GM10248 (cell line): ENCODE results near the gene CDK5RAP3.

ENCODE experiments used
- CTCF ChIA-PET: fragments of 300-600 bp; sonication (Branson Sonifier 250); formaldehyde crosslinking; extraction: SDS; loops from one replicate; lab custom pipeline; 2021; ENCODE audit warnings: antibody characterized with exemption; lab: Yijun Ruan, JAX
- POLR2A ChIA-PET: fragments of 350-650 bp; sonication (Branson Sonifier 250); formaldehyde crosslinking; extraction: SDS; loops from one replicate; lab custom pipeline; 2020; ENCODE audit warnings: antibody characterized with exemption; lab: Yijun Ruan, JAX
- DNase-seq: peaks from one replicate; pipeline ENCODE4 v3.0.0; 2012; ENCODE audit errors: extremely low spot score
- TF ChIP-seq, protein P1 (sequence below): IDR thresholded peaks from 2 replicates; pipeline ENCODE4 v1.5.1; 2012; ENCODE audit warnings: mild to moderate bottlenecking, low read depth; ENCODE audit errors: extremely low read depth, missing control alignments, control extremely low read depth

The CDK5RAP3 gene

DNA sequence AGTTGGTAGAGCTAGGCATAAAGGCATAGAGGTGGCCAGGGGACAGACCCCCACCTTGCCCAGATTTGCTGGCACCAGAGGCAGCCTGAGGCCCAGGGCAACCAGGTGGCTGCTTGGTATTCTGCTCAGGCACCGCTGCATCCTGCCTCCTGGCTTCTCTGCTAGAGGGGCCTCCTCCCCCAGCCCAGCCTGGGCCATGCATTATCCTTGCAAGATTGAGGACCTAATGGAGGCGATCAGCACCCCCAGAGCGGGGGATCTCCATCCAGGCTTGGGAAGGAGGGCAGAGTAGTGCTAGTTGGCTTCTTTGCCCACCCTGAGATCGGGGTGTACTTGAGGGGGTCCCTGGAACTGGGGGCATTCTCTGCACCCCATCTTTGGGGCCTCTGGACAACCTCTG is 23.8 kb downstream of the CDK5RAP3 start:
- TF ChIP-seq, protein P1, sequence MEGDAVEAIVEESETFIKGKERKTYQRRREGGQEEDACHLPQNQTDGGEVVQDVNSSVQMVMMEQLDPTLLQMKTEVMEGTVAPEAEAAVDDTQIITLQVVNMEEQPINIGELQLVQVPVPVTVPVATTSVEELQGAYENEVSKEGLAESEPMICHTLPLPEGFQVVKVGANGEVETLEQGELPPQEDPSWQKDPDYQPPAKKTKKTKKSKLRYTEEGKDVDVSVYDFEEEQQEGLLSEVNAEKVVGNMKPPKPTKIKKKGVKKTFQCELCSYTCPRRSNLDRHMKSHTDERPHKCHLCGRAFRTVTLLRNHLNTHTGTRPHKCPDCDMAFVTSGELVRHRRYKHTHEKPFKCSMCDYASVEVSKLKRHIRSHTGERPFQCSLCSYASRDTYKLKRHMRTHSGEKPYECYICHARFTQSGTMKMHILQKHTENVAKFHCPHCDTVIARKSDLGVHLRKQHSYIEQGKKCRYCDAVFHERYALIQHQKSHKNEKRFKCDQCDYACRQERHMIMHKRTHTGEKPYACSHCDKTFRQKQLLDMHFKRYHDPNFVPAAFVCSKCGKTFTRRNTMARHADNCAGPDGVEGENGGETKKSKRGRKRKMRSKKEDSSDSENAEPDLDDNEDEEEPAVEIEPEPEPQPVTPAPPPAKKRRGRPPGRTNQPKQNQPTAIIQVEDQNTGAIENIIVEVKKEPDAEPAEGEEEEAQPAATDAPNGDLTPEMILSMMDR: no peak
- POLR2A ChIA-PET: no interaction called here
- no peak for DNase-seq
- CTCF ChIA-PET: interaction anchor here (1.4 to 14.8 kb wide), 5 partner anchors 10 to 48 kb away, joined by 3 to 143 read pairs (median 7); no protein-coding TSS in a partner anchor

DNA sequence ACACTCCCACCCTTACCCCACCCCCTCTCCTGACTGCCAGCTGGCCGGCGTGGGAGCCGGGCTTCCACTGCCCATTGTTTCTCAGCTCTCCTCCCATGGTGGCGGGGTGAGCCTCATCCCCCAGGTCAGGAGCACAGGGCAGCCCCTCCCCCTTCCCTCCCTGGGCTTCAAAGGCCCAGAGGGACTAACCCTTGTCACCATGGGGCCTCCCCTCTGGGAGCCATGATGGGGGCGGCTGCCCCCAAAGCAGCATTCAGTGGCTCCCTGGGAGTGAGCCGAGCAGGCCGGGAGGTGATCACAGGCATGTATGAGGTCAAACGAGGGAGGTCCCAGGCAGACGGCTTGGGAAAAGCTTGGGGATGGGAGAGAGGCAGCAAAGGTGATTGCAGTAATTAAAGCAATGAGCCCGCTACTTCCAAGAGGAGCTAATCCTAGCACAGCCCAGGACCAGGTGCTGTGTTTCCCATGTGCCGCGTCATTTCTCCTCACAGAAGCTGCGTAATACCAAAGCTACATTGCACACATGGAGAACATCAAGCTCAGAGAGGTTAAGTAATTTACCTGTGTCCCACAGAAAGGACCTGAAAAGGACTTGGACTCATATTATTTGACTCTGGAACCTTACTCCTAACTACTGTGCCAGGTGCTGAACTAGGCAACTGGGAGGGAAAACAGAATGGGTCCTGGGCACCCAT is 24.5 kb downstream of the CDK5RAP3 start:
- DNase-seq: no peak
- POLR2A ChIA-PET: interaction anchor here (1.1 kb wide), 1 partner anchor 17 kb away, joined by 7 read pairs; no protein-coding TSS in a partner anchor
- CTCF ChIA-PET: interaction anchor here (0.9 to 14.8 kb wide), 6 partner anchors 11 to 48 kb away, joined by 3 to 143 read pairs (median 5); no protein-coding TSS in a partner anchor
- TF ChIP-seq, protein P1: no peak

DNA sequence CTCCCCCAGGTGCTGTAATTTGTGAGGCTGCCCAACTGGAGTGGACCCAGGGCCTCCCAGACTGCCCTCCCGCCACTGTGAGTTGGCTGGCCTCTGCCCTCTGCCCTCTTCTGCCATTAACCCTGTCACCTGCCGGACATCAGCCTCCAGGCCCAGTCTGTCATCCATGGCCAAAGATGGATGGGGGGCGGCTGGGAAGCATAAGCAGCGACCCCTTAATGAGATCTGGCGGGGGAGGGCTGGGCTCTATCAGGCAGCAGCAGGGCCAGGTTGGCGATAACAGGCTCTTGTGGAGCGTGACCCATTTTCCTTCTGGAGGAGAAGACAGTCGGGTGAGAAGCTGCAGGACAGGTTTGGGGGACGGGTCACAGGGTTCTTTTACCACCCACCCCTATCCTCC is 25.3 kb downstream of the CDK5RAP3 start:
- no peak for DNase-seq
- ChIA-PET CTCF (interaction anchor here (0.9 to 14.8 kb wide), 4 partner anchors 17 to 48 kb away, joined by 3 to 143 read pairs (median 15); no protein-coding TSS in a partner anchor), POLR2A (no interaction called here)
- TF ChIP-seq, protein P1: no peak

DNA sequence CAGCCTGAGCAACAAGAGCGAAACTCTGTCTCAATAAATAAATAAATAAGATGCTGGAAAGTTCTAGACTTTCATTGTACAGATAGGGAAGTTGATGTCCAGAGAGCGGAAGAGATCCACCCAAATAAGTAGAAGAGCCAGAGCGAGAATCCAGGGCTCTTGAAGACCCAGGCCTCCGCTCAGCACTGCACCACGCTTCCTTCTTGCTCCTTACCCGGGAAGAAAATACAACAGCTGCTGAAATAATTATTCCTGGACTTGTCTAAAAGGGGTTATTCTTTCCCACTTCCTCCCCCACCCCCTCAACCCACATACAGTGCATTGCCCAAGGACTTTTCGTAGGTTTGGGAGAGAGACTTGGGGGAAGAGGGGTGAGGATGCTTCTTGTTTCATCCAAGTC is 26.7 kb downstream of the CDK5RAP3 start:
- no peak for DNase-seq
- ChIA-PET POLR2A (no interaction called here), CTCF (interaction anchor here (0.9 to 14.8 kb wide), 3 partner anchors 10 to 19 kb away, joined by 3 to 143 read pairs (median 4); no protein-coding TSS in a partner anchor)
- TF ChIP-seq, protein P1: no peak

DNA sequence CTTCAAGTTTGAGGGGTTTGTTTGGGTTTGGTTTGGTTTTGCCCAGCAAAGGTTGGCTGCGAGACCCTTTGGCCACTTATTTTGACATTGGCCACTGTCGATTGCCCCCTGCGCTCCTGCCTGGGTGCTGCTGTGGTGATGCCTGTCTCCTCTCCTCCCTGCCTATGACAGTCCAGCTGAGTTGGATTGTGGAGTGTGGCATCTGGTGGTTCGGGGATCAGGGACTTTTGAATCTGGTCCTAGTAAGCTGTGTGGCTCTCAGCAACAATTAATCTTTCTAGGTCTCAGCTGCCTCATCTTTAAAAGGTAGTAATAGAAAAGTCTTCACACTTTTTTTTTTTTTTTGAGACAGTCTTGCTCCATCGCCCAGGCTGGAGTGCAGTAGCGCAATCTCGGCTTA is 27.1 kb downstream of the CDK5RAP3 start:
- no peak for DNase-seq
- TF ChIP-seq, protein P1: no peak
- ChIA-PET POLR2A (no interaction called here), CTCF (interaction anchor here (0.9 to 14.8 kb wide), 4 partner anchors 11 to 27 kb away, joined by 3 to 143 read pairs (median 22); partner anchors contain the start of gene CDK5RAP3)

DNA sequence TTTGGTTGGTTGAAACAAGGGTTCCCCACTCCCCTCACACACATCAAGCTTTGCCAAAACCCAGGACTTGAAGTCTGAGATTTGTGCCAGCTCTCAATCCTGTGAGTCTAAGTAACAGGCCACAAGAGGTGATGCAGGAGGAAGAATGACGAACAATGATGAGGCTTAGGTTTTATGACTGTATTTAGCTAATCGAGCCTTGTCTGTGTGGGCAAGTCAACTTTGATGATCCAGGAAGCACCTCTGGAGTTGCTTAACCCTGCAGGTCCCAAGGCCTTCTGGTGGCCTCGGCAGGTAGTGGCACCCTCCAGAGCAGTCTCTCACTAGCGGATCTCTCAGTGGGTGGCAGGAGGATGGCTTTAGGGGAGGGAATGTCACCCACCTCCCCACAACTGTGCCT is 28.7 kb downstream of the CDK5RAP3 start:
- ChIA-PET POLR2A (no interaction called here), CTCF (interaction anchor here (1.0 to 14.8 kb wide), 6 partner anchors 15 to 53 kb away, joined by 3 to 143 read pairs (median 20); partner anchors contain the start of gene CDK5RAP3)
- DNase-seq: no peak
- TF ChIP-seq, protein P1: no peak
